GM19328 (cell line): Measurements from ENCODE around the gene BIRC5.
"Not testable (repeated sequence)": the region's sequence is repeated elsewhere in the genome, so short reads cannot be mapped to it uniquely, and the experiment has no call there.

Experiments used
- ATAC-seq: cut with Tn5 transposase; IDR thresholded peaks from one replicate; pipeline ENCODE4 v1.9.1; 2021; ENCODE audit warnings: mild to moderate bottlenecking, moderate library complexity; ENCODE audit not compliant: unreplicated experiment

BIRC5 gene

GRCh38 chr17:78238823-78239488 is 24.9 kb downstream of the BIRC5 start:
- no peak for ATAC-seq

- no peak for ATAC-seq
These were observed 25.5 kb downstream of the BIRC5 start for GRCh38 chr17:78239489-78239931.

- ATAC-seq, result no peak
These were observed 26.1 kb downstream of the BIRC5 start for GRCh38 chr17:78240012-78240655.

- no peak for ATAC-seq
These were observed 26.8 kb downstream of the BIRC5 start for GRCh38 chr17:78240839-78241238.

GRCh38 chr17:78241277-78242023 is 27.4 kb downstream of the BIRC5 start:
- no peak for ATAC-seq

- ATAC-seq, result no peak
These were observed 28.1 kb downstream of the BIRC5 start for GRCh38 chr17:78242024-78242742.

GRCh38 chr17:78247304-78247703 is 33.3 kb downstream of the BIRC5 start:
- no peak for ATAC-seq

- ATAC-seq, result no peak
These were observed 34.2 kb downstream of the BIRC5 start for GRCh38 chr17:78248051-78248914.

- no peak for ATAC-seq
These were observed 35.2 kb downstream of the BIRC5 start for GRCh38 chr17:78249074-78249817.

- no peak for ATAC-seq
These were observed 36.1 kb downstream of the BIRC5 start for GRCh38 chr17:78249818-78250806.

- ATAC-seq, result no peak
These were observed 37.1 kb downstream of the BIRC5 start for GRCh38 chr17:78250891-78251772.

GRCh38 chr17:78251773-78252103 is 37.7 kb downstream of the BIRC5 start:
- no peak for ATAC-seq

- ATAC-seq, result no peak
These were observed 38.1 kb downstream of the BIRC5 start for GRCh38 chr17:78252111-78252634.

- ATAC-seq, result no peak
These were observed 38.9 kb downstream of the BIRC5 start for GRCh38 chr17:78252701-78253635.

GRCh38 chr17:78253636-78253945 is 39.5 kb downstream of the BIRC5 start:
- not testable (repeated sequence) for ATAC-seq

GRCh38 chr17:78253946-78254672 is 40.1 kb downstream of the BIRC5 start:
- no peak for ATAC-seq
